GM12874 (cell line): ENCODE results near the gene AGTRAP.

Experiments used
- CTCF ChIP-seq: IDR thresholded peaks from 2 replicates; pipeline ENCODE4 v1.5.1; 2011; ENCODE audit warnings: low read depth, mild to moderate bottlenecking, control low read depth, low read length, moderate library complexity; ENCODE audit not compliant: insufficient read depth

The AGTRAP gene

DNA sequence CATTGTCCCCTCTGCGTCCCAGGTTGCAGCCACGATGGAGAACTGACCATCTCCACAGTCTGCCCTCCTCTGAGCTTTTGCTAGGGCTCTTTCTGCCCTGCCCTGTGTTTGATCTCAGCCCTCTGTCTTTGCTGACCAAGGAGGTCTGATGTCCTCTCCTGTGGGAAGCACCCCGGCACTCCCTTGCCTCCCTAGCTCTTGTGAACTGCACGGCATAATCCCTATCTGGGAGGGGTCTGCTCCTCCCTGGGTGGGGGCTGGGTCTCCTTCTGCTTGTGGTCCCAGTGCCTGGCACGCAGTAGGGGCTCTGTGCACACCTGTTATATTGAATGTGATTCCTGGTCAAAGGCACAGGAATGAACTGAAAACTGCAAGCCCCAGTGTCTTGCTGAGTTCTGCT is 42.0 kb upstream of the AGTRAP start:
- TF ChIP-seq CTCF: no peak

DNA sequence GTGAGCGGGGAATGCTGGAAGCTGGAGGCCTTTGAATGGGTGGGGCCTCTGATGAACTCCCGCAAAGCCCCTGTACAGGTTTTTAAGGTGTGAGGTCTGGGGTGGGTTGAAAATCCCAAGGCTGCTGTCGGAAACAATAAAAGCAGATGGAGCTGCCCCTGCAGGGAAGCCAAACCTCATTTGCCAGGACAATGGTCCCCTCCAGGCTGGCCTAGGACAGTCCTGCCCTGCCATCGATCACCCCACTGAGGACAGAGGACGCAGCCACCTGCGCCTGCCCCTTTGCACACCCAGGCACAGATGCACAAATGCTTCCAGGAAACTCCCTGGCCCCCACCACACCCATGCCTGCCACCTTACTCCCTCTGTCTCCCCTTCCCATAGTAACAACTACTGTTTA is 40.1 kb upstream of the AGTRAP start:
- TF ChIP-seq CTCF: no peak

DNA sequence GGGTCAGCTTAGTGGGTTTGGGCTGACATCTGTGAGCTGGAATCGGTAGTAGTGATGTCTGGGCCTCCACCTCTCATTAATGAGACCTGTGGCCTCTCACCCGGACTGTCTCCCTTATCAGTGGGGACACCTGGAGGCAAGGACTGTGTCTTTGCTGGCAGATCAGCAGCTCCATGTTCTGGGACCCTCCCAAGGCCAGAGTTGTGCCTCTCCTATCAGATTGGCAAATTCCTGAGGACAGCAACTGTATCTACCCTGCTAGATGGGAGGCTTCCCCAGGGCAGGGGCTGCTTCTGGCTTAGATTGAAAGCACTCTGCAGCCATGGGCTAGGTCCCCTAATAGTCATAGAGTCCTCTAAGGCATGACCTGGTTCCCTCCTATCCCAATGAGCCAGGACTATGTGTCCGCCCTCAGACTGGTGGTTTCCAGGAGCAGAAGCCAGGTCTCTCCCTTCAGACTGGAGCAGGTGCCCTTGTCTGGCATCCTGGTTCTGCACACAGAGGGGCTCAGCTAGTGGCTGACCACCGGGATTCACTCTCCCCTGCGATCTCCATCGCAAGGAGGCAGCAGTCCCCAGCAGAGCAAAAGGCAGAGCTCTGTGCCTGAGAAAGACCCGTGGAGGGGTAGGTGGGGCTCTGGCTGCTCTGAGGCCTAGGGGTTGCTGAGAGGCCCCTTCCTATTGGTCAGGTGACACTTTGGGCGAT is 38.6 kb upstream of the AGTRAP start:
- no peak for TF ChIP-seq CTCF

DNA sequence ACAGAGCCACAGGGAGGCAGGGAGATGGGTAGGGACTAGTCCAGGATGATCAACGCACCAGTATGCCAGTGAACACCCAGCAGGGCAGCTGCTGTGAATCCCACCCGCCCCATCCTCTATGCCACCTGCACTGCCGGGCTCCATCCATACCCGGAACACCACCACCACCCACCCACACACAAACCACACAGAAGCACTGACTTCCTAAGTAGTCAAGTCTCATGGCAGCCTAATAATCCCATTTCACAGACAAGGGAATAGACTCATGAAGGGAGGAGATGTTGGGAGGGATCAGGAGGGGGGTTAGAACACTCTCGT is 38.1 kb upstream of the AGTRAP start:
- TF ChIP-seq CTCF: no peak

DNA sequence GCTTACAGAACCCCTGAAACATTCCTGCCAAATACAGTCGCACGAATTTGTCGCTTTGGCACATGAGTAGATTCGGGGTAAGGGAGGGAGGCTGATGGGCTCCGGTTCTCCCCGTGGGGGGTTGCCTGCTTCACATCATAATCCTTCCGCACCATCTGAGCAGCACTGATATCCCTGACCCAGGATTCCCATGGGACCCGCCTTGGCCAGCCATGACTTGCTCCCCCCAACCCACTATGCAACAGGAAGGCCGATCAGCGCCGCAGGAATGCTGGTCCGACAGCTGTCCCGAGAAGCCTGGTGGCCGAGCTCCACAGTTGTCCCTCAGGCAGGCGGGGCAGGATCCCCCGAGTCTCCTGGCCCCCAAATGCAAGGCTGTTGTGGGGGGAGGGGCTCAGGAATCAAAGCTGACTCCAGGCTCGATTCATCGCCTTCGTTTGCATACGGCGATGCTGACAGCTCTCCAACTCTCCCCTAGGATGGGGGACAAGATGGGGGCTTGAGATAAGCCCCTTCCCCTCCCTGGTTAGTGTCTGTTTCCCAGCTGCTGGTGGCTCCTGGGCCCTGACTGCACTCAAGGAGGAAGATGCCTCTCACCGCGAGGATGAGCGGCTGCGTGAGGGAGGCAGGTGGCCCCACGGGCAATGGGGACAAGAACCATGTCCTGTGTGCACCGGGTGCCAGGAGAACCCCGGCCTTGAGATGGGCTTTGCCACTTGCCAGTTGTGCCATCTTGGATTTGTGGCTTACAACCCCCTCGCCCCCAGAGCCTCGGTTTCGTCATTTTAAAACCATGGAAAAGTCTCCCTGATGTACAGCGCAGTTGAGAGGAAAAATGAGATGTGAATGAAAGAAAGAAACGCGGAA is 35.1 kb upstream of the AGTRAP start:
- no peak for TF ChIP-seq CTCF

GRCh38 chr1:11701551-11701961 is 34.4 kb upstream of the AGTRAP start:
- TF ChIP-seq CTCF: no peak

GRCh38 chr1:11701981-11702803 is 33.7 kb upstream of the AGTRAP start:
- TF ChIP-seq CTCF: no peak
